SJCRH30 (cell line): ENCODE measurements around the gene ZNF385A. TPM values are rescaled to one million over a fixed set of nuclear protein-coding genes. Genes with fewer than 3 reads are reported as not detected.
"Not testable (repeated sequence)": the region's sequence is repeated elsewhere in the genome, so short reads cannot be mapped to it uniquely, and the experiment has no call there.

Experiments
- DNase-seq, 2 experiments: peaks; one replicate each; pipeline ENCODE4 v3.0.0-alpha.2; 2015 to 2020
- H3K27ac ChIP-seq: fragments of 250-450 bp; sonication (Bioruptor Pico); 2 replicates; pipeline ENCODE4 v1.5.1; 2020; ENCODE audit warnings: mild to moderate bottlenecking, moderate library complexity
- H3K27me3 ChIP-seq: fragments of 250-450 bp; sonication (Bioruptor Pico); 2 replicates; pipeline ENCODE4 v1.5.1; 2020; ENCODE audit warnings: mild to moderate bottlenecking, moderate library complexity
- H3K36me3 ChIP-seq: fragments of 250-450 bp; sonication (Bioruptor Pico); 2 replicates; pipeline ENCODE4 v1.5.1; 2020; ENCODE audit warnings: mild to moderate bottlenecking, moderate library complexity
- H3K4me1 ChIP-seq: fragments of 250-450 bp; sonication (Bioruptor Pico); 2 replicates; pipeline ENCODE4 v1.5.1; 2020; ENCODE audit warnings: mild to moderate bottlenecking, moderate library complexity
- H3K4me3 ChIP-seq: fragments of 250-450 bp; sonication (Bioruptor Pico); 2 replicates; pipeline ENCODE4 v1.5.1; 2020; ENCODE audit warnings: mild to moderate bottlenecking, moderate library complexity
- H3K9me3 ChIP-seq: fragments of 250-450 bp; sonication (Bioruptor Pico); replicated peaks from 2 replicates; pipeline ENCODE4 v1.5.1; 2020; ENCODE audit warnings: mild to moderate bottlenecking, moderate library complexity
- total RNA-seq: library from RNA; depleted of rRNA; stranded (reverse); fragments of >200 nt; shearing (Covaris generic); gene quantifications from 2 replicates; pipeline ENCODE4 v1.2.3, GENCODE V29; 2014; rRNA removed

ZNF385A gene
- total RNA-seq, 1 experiment from 2014 or later = 12.7 TPM

DNA sequence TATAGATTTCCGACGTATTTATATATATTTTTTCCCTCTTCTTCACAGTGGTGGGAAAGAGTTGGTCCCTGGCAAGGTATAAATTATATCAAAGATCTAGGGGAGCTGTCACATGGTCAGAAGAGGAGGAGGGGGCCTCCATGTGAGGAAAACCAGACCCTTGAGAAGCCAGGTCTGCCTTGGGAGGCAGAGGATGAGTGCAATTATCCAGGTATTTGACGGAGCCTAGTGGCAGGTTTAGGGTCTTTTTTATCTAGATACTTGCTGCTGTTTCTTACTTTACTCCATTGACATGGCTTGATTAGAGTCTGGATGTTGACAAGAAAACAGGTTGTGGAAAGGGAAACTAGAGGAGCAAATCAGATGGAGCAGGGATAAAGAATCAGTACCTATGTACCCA is 54.1 kb downstream of the ZNF385A start:
- Histone ChIP-seq H3K4me1 (no peaks in the 10 kb centered on the region; the same call in 1 of the 2 replicates), H3K9me3 (no peaks in the 10 kb centered on the region)

DNA sequence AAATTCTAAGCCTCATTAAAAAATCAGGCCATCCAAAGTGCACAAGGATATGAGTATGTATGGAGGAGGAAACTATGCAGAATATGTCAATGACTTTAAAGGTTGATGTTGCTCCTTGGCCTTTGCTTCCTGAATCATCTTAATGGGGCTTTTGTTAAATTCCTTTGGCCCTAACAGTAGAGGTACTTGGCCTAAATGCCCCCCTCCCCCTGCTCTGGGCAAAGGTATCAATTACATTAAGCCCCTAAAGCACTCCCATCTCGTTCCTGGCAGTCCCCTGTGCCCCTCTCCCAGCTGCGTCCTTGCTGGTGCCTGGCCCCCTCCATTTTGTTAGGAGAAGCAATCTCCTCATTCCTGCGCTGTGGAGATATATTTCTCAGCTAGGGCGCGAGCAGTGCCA is 54.8 kb downstream of the ZNF385A start:
- Histone ChIP-seq H3K27ac (no peak overlapping the region), H3K4me1 (no peaks in the 10 kb centered on the region; the same call in 1 of the 2 replicates), H3K27me3 (no peaks in the 10 kb centered on the region), H3K9me3 (no peaks in the 10 kb centered on the region), H3K36me3 (peaks cover 9% of the 10 kb centered on the region), H3K4me3 (no peak overlapping the region)
- DNase-seq = no peak

More for the DNA sequence above, 54.1 kb downstream of the ZNF385A start:
- Histone ChIP-seq H3K27ac (no peak overlapping the region), H3K27me3 (no peaks in the 10 kb centered on the region), H3K36me3 (peaks cover 9% of the 10 kb centered on the region), H3K4me3 (no peak overlapping the region)
- DNase-seq = no peak

DNA sequence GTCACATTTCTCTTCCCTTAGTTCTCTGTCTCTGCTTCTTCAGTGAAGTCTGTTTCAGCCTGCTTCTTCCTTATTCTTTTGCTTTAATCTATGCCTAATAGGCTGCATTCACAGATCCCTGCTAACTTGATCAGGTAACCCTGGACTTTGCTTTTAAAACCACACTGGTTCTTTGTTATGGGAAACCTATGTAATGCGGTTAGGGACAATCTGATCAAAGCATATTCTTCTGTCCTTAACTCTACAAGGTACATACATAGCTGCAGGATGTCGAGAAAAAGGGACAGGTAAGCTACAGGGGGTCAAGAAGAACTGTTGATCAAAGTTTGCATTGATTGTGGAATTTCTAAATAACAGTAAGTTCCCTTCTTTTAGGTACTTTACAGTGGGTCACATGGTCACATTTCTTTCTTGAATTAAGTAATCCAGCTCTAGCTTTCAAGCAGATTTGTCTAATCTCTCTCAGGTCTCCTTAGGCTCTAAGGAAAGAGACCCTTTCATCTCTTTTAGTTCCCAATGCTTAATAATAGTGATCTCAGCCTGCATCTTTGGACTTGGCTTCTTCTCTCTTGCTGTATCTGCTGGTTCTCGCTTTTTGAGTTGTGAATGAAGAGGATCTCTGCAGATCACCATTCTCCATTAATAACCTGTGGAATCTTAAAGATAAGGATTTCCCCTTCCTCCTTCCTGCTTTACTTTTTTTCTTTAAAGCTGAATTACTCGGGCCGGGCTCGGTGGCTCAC is 55.8 kb downstream of the ZNF385A start:
- peaks cover 9% of the 10 kb centered on the region for H3K36me3 ChIP-seq
- H3K4me1 ChIP-seq = no peaks in the 10 kb centered on the region; the same call in 1 of the 2 replicates
- DNase-seq = no peak
- H3K9me3 ChIP-seq = no peaks in the 10 kb centered on the region
- H3K27ac ChIP-seq = no peak overlapping the region
- no peak overlapping the region for H3K4me3 ChIP-seq
- no peaks in the 10 kb centered on the region for H3K27me3 ChIP-seq

DNA sequence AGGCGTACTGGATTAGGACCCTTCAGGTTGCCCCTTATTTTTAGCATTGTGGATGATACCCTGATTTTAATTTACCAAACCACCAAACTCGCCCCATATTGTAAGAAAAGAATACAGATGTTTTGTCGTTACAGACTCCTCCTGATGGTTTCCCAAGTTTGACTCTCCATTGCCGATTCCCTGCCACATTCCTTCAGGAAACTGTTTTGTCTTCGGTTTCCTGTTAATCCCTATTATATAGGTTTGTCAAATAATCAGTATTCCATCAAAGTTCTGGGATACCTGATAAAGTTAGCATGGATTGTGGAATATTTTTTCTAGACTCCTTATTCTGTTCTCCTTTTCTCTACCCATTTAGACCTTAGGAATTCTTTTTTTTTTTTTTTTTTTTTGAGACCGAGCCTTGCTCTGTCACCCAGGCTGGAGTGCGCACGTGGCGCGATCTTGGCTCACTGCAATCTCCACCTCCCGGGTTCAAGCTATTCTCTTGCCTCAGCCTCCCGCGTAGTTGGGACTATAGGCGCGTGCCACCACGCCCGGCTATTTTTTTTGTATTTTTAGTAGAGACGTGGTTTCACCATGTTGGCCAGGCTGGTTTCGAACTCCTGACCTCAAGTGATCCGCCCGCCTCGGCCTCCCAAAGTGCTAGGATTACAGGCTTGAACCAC is 59.0 kb downstream of the ZNF385A start:
- not testable (repeated sequence) for H3K4me1 ChIP-seq, H3K27me3 ChIP-seq, H3K9me3 ChIP-seq, H3K36me3 ChIP-seq, DNase-seq
- Histone ChIP-seq H3K27ac (peak overlapping the region; percentile 68), H3K4me3 (peak overlapping the region; percentile 73)

DNA sequence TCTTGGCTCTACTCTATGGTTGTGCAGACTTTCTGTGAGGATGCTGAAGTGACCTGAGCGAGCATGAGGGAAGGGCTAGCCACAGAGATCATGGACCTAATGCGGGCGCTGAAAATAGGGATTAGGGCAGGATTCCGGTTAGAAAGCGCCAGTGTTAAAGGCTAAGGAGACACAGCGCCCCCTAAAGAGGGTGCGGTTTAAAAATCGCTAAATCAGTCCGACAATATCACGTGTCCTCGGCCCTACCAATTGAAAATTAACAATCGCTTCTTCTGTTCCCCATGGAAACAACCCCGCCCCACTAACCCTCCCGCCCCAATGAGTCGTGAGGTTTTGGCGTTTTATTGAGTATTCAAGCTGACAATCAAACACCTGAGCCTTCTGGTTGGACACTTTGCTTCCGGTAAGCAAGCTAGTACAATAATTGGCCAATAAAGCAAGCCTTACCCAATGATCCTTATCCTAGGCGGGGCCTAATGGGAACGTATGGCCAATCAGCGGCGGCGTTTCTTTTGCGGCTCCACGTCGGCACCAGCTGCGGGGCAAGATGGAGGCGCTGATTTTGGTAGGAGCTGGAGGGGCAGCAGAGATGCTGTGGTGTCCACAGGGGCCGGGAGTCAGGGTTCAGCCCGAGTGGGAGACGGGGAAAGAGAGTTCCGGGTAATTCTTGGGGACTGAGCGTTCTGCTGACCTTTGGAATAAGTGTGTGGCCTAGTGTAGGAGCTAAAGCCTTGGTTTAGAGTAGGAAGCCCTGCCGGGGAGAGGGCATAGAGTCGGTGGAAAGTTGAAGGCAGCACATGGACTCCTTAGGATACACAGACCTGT is 59.7 kb downstream of the ZNF385A start, which contains the start of gene COPZ1:
Gene COPZ1, plus strand, starts transcription at position 515 of the 825 bp plus-strand sequence. Its CDS starts 33 bp downstream, at position 548.
- H3K4me1 ChIP-seq = no peaks in the 10 kb centered on the region; the same call in 1 of the 2 replicates
- peak within 1 kb of the TSS; percentile 73 for H3K4me3 ChIP-seq
- peak within 1 kb of the TSS; percentile 68 for H3K27ac ChIP-seq
- no peaks in the 10 kb centered on the region for H3K27me3 ChIP-seq
- H3K36me3 ChIP-seq = peaks cover 7% of the 10 kb centered on the region; the same call in 1 of the 2 replicates
- peak; percentile 97 to 99 for DNase-seq
- H3K9me3 ChIP-seq = no peaks in the 10 kb centered on the region

DNA sequence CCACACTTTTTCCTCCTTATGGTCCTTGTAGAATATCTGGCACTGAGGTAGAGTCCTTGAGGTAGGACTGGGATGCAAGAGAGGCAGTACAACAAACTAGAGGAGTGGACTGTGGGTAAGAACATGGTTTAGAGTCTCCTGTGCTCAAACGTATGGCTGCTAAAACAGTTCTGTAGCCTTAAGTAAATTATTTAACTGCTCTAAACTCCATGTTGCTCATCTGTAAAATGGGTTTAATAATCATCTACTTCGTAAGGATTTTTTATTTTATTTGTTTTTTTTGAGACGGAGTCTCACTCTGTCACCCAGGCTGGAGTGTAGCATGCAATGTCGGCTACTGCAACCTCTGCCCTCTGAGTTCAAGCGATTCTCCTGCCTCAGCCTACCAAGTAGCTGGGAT is 63.2 kb downstream of the ZNF385A start:
- Histone ChIP-seq H3K4me1 (no peaks in the 10 kb centered on the region), H3K9me3 (no peaks in the 10 kb centered on the region), H3K4me3 (no peak overlapping the region), H3K27me3 (no peaks in the 10 kb centered on the region), H3K27ac (no peak overlapping the region), H3K36me3 (no peaks in the 10 kb centered on the region)
- DNase-seq = no peak

Other genes with a start within 250 kb of the ZNF385A start
- gene SMUG1, start 195.7 kb downstream of the ZNF385A start, total RNA-seq = 25.9 and 30.1 TPM in 2 replicates
- gene CBX5, start 104.6 kb downstream of the ZNF385A start, total RNA-seq = 140 and 158 TPM in 2 replicates
- 1,766 and 1,801 TPM in 2 replicates for gene HNRNPA1, start 104.0 kb downstream of the ZNF385A start, total RNA-seq
- not detected in 2 replicates for gene NFE2, start 83.7 kb downstream of the ZNF385A start, total RNA-seq
- gene COPZ1, start 59.6 kb downstream of the ZNF385A start, total RNA-seq = 113 and 117 TPM in 2 replicates
- not detected in 2 replicates for gene GPR84, start 20.2 kb downstream of the ZNF385A start, total RNA-seq
- 37.3 and 38.1 TPM in 2 replicates for gene ITGA5, start 34.5 kb upstream of the ZNF385A start, total RNA-seq
- not detected in 2 replicates for gene GTSF1, start 88.9 kb upstream of the ZNF385A start, total RNA-seq
- gene NCKAP1L, start 113.0 kb upstream of the ZNF385A start, total RNA-seq = 0.13 and 0.34 TPM in 2 replicates
- not detected in 2 replicates for gene PDE1B, start 164.9 kb upstream of the ZNF385A start, total RNA-seq
- gene PPP1R1A, start 203.9 kb upstream of the ZNF385A start, total RNA-seq = not detected in 2 replicates